H9 (cell line): ENCODE measurements around the gene TMEM225B. TPM values are rescaled to one million over a fixed set of nuclear protein-coding genes. Genes with fewer than 3 reads are reported as not detected.

Experiments used
- DNase-seq: peaks from one replicate; pipeline ENCODE4 v3.0.0-alpha.2; 2017
- H2AFZ ChIP-seq: one replicate; pipeline ENCODE4 v1.6.1; 2013; ENCODE audit warnings: mild to moderate bottlenecking, low read length, control low read depth, moderate library complexity
- H2AK5ac ChIP-seq: 2 replicates; pipeline ENCODE4 v1.6.1; 2013; ENCODE audit warnings: low read length, control low read depth, mixed read lengths; ENCODE audit not compliant: insufficient read length
- H2BK120ac ChIP-seq: one replicate; pipeline ENCODE4 v1.6.1; 2013; ENCODE audit warnings: low read depth, mild to moderate bottlenecking, low read length, control low read depth, inconsistent platforms; ENCODE audit not compliant: poor library complexity, severe bottlenecking
- H2BK12ac ChIP-seq: 2 replicates; pipeline ENCODE4 v1.6.1; 2013; ENCODE audit warnings: low read length, control low read depth, mixed read lengths, low read depth; ENCODE audit not compliant: insufficient read length
- H2BK15ac ChIP-seq: 2 replicates; pipeline ENCODE4 v1.6.1; 2013; ENCODE audit warnings: low read depth, low read length, control low read depth
- H2BK20ac ChIP-seq: one replicate; pipeline ENCODE4 v1.6.1; 2013; ENCODE audit warnings: low read depth, mild to moderate bottlenecking, low read length, control low read depth, inconsistent platforms; ENCODE audit not compliant: poor library complexity, severe bottlenecking
- H2BK5ac ChIP-seq: 2 replicates; pipeline ENCODE4 v1.6.1; 2013; ENCODE audit warnings: low read length, control low read depth, mixed read lengths; ENCODE audit not compliant: insufficient read length
- H3K14ac ChIP-seq: 2 replicates; pipeline ENCODE4 v1.6.1; 2013; ENCODE audit warnings: low read length, control low read depth; ENCODE audit not compliant: insufficient read depth
- H3K18ac ChIP-seq: 2 replicates; pipeline ENCODE4 v1.6.1; 2013; ENCODE audit warnings: low read depth, mild to moderate bottlenecking, mixed read lengths, low read length, control low read depth; ENCODE audit not compliant: insufficient read length
- H3K23ac ChIP-seq: 2 replicates; pipeline ENCODE4 v1.6.1; 2013; ENCODE audit warnings: low read length, control low read depth, mixed read lengths, low read depth; ENCODE audit not compliant: insufficient read length
- H3K23me2 ChIP-seq: 2 replicates; pipeline ENCODE4 v1.6.1; 2013; ENCODE audit warnings: low read depth, mild to moderate bottlenecking, mixed read lengths, low read length, control low read depth; ENCODE audit not compliant: insufficient read length, poor library complexity, severe bottlenecking
- H3K27ac ChIP-seq: 2 replicates; pipeline ENCODE4 v1.5.1; 2013; ENCODE audit warnings: low read length, control low read depth, mixed read lengths, low read depth; ENCODE audit not compliant: insufficient read length
- H3K27me3 ChIP-seq: 2 replicates; pipeline ENCODE4 v1.6.1; 2013; ENCODE audit warnings: low read length, control low read depth, inconsistent platforms; ENCODE audit not compliant: insufficient read depth
- H3K4ac ChIP-seq: 2 replicates; pipeline ENCODE4 v1.6.1; 2013; ENCODE audit warnings: low read depth, mild to moderate bottlenecking, control low read depth, inconsistent platforms, low read length, moderate library complexity
- H3K4me1 ChIP-seq: 2 replicates; pipeline ENCODE4 v1.6.1; 2013; ENCODE audit warnings: low read length, control low read depth, inconsistent platforms; ENCODE audit not compliant: insufficient read depth
- H3K4me2 ChIP-seq: 2 replicates; pipeline ENCODE4 v1.6.1; 2013; ENCODE audit warnings: low read length, control low read depth, mixed read lengths; ENCODE audit not compliant: insufficient read length, insufficient read depth
- H3K56ac ChIP-seq: 2 replicates; pipeline ENCODE4 v1.6.1; 2013; ENCODE audit warnings: low read depth, mild to moderate bottlenecking, mixed read lengths, low read length, control low read depth; ENCODE audit not compliant: insufficient read length
- H3K79me1 ChIP-seq: 2 replicates; pipeline ENCODE4 v1.6.1; 2013; ENCODE audit warnings: low read depth, mild to moderate bottlenecking, moderate library complexity, low read length, control low read depth, inconsistent platforms; ENCODE audit not compliant: insufficient read depth, poor library complexity, severe bottlenecking
- H3K79me2 ChIP-seq: 2 replicates; pipeline ENCODE4 v1.6.1; 2013; ENCODE audit warnings: low read length, control low read depth, inconsistent platforms; ENCODE audit not compliant: insufficient read depth
- H3K9ac ChIP-seq: 2 replicates; pipeline ENCODE4 v1.6.1; 2013; ENCODE audit warnings: low read length, control low read depth, mixed read lengths; ENCODE audit not compliant: insufficient read length; ENCODE audit errors: extremely low read depth
- H3K9me3 ChIP-seq: one replicate; pipeline ENCODE4 v1.6.1; 2013; ENCODE audit warnings: low read depth, low read length, inconsistent platforms; ENCODE audit not compliant: control insufficient read depth
- H3T11ph ChIP-seq: one replicate; pipeline ENCODE4 v1.6.1; 2013; ENCODE audit warnings: mild to moderate bottlenecking, low read length, control low read depth, inconsistent platforms
- H4K20me1 ChIP-seq: one replicate; pipeline ENCODE4 v1.6.1; 2013; ENCODE audit not compliant: control insufficient read depth, insufficient read length, insufficient read depth
- H4K5ac ChIP-seq: 2 replicates; pipeline ENCODE4 v1.6.1; 2013; ENCODE audit warnings: low read depth, mild to moderate bottlenecking, mixed read lengths, low read length, control low read depth; ENCODE audit not compliant: insufficient read length
- H4K8ac ChIP-seq: replicated peaks from 2 replicates; pipeline ENCODE4 v1.6.1; 2013; ENCODE audit warnings: low read length, control low read depth, mixed read lengths, low read depth; ENCODE audit not compliant: insufficient read length
- H4K91ac ChIP-seq: 2 replicates; pipeline ENCODE4 v1.6.1; 2013; ENCODE audit warnings: low read depth, mild to moderate bottlenecking, moderate library complexity, mixed read lengths, low read length, control low read depth; ENCODE audit not compliant: insufficient read length
- H3K27ac Mint-ChIP-seq, 3 experiments: 2 replicates in 2 of 3; 3 replicates in 1 of 3; pipeline ENCODE4 v1.8.0; 2020 to 2021; ENCODE audit warnings: mixed read lengths in 3 of 3, mild to moderate bottlenecking in 1 of 3, moderate library complexity in 1 of 3
- H3K27me3 Mint-ChIP-seq: 2 replicates; pipeline ENCODE4 v1.8.0; 2021; ENCODE audit warnings: low read depth, mild to moderate bottlenecking, moderate library complexity, mixed read lengths
- H3K36me3 Mint-ChIP-seq, 3 experiments: 2 replicates in 2 of 3; 3 replicates in 1 of 3; pipeline ENCODE4 v1.8.0; 2020 to 2021; ENCODE audit warnings: low read depth in 3 of 3, mixed read lengths in 3 of 3; ENCODE audit not compliant: insufficient read depth in 1 of 3
- H3K4me1 Mint-ChIP-seq, 2 experiments: 2 replicates each; pipeline ENCODE4 v1.8.0; 2020; ENCODE audit warnings: mixed read lengths in 2 of 2
- H3K4me3 Mint-ChIP-seq, 2 experiments: 2 replicates in 1 of 2; 3 replicates in 1 of 2; pipeline ENCODE4 v1.8.0; 2020 to 2021; ENCODE audit warnings: mild to moderate bottlenecking in 2 of 2, mixed read lengths in 2 of 2, moderate library complexity in 1 of 2
- H3K9me3 Mint-ChIP-seq, 2 experiments: 2 replicates in 1 of 2; 3 replicates in 1 of 2; pipeline ENCODE4 v1.8.0; 2020; ENCODE audit warnings: mild to moderate bottlenecking in 2 of 2, mixed read lengths in 2 of 2, moderate library complexity in 1 of 2
- CTCF ChIP-seq: fragments of 200-600 bp; sonication (generic); conservative IDR thresholded peaks from 3 replicates; pipeline ENCODE4 v1.8.0; 2021; ENCODE audit warnings: antibody characterized with exemption, mild to moderate bottlenecking
- WGBS: extraction: QIAGEN DNeasy Blood & Tissue Kit; methylation state at CpG from one replicate; pipeline ENCODE4 v1.1.7; 2013; ENCODE audit warnings: missing lambda C conversion rate, low lambda C conversion rate, mixed read lengths; ENCODE audit not compliant: insufficient read length; ENCODE audit errors: extremely low coverage; 5-methylcytosine and 5-hydroxymethylcytosine counted together
- total RNA-seq: library from RNA; stranded (reverse); gene quantifications from 2 replicates; pipeline ENCODE4 v1.2.1, GENCODE V29; 2021

TMEM225B gene
- total RNA-seq, 1 experiment from 2014 or later, result not detected

GRCh38 chr7:99588868-99589267 lies 9.2 kb upstream of the TMEM225B start:
- Histone ChIP-seq H3K9me3 (no peaks in the 10 kb centered on the region), H4K8ac (no peak overlapping the region), H3K4me1 (no peaks in the 10 kb centered on the region), H4K20me1 (no peaks in the 10 kb centered on the region), H3K18ac (no peak overlapping the region), H3K23me2 (no peaks in the 10 kb centered on the region), H3K14ac (no peak overlapping the region), H4K91ac (no peak overlapping the region), H3K79me1 (no peaks in the 10 kb centered on the region), H2BK120ac (no peak overlapping the region), H3K9ac (no peak overlapping the region), H3K4me2 (no peak overlapping the region), H3T11ph (no peak overlapping the region), H2BK20ac (no peak overlapping the region), H2AFZ (no peak overlapping the region), H4K5ac (no peak overlapping the region), H2BK12ac (no peak overlapping the region), H2AK5ac (no peak overlapping the region), H3K79me2 (no peaks in the 10 kb centered on the region), H3K4ac (no peak overlapping the region), H3K27me3 (no peaks in the 10 kb centered on the region), H3K23ac (no peak overlapping the region), H3K27ac (no peak overlapping the region), H2BK5ac (no peak overlapping the region), H3K56ac (no peak overlapping the region), H2BK15ac (no peak overlapping the region)
- Mint-ChIP-seq H3K9me3 (no peaks in the 10 kb centered on the region; a peak in 1 of 5 replicates), H3K27me3 (no peaks in the 10 kb centered on the region; the same call in 1 of the 2 replicates), H3K36me3 (no peaks in the 10 kb centered on the region), H3K27ac (no peak overlapping the region), H3K4me3 (no peak overlapping the region), H3K4me1 (no peaks in the 10 kb centered on the region)
- no peak for DNase-seq
- TF ChIP-seq CTCF, result no peak
- no CpG with 5 or more reads among the region's 3 CpGs for WGBS
